NCI-H1930 (cell line): Measurements from ENCODE around the gene HTRA3.
"Not testable (repeated sequence)": the region's sequence is repeated elsewhere in the genome, so short reads cannot be mapped to it uniquely, and the experiment has no call there.

ENCODE experiments used
- DNase-seq, 2 experiments: peaks; one replicate each; lab custom pipeline; 2025; lab: John Stamatoyannopoulos, UW

Gene HTRA3

DNA sequence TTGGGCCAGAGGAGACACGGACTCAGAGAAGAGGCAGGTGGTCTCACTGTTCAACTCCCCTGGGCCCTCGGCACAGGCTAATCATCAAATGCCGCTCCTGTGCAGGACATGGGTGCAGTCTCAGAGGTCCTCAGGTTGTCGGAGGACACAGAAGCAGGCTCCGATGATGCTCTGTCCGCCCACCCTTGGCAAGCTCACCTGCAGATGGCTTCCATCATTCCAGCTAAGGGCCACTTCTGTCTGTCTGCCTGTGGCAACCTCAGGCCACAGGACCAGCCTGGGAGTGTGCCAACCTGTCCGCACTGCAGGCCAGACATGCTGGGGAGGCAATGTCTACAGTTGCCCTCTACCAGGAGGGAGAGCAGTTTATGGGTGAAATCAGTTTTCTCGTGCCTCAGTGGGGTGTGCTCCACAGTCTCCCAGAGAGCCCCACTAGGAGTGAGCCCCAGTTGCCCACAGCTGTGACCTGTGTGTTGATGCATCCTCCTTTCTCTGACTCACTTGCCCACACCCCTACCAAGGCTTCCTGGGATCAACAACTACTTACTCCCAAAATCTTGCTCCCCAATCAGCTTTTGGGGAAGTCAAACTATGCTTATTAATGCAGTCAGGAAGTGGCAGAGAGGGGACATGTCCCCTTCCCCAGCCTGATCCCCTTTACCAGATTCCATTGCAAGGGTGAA is 55.9 kb downstream of the HTRA3 start:
- DNase-seq, result no peak

GRCh38 chr4:8326206-8326605 is 56.7 kb downstream of the HTRA3 start:
- no peak for DNase-seq

DNA sequence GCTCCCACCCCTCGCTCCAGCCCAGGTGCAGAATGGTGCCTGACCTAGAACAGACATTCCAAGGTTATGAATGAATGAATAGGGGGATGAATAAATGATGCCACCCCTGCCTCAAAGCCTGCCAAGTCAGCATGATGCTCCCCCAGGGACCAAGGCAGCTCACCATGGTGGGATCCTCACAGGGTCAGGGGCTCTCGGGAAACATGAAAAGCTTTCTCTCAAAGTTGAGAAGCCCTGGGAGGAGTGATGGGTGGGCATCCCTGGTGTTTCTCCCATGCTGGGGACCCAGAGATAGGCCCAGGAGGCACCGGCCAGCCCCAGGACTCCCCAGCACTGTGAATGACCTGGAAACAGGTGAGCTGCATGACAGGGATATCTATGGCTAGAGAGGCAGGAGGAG is 58.9 kb downstream of the HTRA3 start:
- no peak for DNase-seq

DNA sequence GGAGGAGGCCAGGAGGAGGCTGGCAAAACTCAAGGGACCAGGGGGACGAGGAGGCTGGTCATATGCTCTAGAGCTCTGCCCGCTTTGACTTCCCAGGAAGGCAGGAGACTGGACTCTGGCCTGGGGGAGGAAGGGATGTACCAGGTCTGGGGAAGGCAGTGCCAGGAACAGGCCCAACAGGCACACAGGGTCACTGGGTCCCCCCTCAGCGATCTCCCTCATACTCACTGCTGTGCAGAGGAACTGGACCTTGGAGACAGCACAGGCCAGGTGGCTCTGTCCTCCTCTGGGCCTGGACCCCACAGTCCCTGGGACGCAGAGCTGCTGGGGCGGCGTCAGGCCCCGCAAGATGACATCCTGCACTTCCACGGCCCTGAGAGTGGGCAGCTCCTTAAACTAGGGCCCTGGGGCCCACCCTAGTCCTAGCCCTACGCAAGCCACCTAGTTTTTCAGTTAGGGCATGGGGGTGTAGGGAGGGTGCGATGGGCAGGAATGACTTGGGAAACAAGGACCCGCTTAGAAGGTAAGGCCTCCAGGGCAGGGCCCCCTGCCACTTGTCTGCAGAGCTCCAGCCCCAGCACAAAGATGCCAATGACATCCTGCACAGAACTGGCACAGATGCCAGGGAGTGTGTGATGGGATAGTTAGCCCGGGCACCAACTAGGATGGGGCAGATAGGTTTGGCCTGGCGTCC is 59.5 kb downstream of the HTRA3 start:
- DNase-seq, result no peak

- no peak for DNase-seq
These were observed 60.0 kb downstream of the HTRA3 start for GRCh38 chr4:8329560-8329858.

GRCh38 chr4:8329859-8330761 is 60.6 kb downstream of the HTRA3 start:
- no peak for DNase-seq

DNA sequence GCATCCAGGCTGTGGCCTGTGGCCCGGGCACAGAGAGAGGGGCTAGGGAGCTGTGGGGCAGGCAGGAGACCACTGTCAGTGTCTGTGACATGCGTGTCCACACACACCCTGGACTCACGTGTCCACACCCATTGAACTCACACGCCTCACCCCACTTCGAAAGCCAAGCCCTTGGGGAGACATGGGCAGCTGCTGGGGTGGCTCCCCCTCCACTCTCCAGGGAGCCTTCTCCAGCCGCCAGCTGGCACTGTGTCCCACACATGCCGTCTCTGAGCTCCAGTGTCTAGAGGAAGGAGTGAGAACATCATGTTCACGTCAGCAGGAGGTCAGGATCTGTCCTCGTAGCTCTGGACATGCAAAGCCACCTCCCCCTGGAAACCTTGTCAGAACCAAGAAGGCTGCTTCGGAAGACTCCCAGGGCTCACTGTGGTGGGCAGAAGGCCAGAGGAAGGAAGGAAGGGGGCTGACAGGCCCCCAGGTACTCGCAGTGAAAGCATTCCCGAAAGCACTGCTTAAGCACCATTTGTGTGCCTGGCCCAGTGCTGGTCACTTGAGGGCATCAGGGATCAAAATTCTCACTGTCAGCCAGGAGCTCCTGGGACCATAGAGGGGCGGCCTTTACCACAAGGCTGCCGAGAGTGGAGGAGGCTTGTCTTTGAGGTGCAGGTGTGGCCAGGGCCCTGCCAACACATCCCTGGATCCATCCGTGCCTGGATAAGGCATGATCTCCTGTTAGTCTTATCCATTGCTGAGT is 61.4 kb downstream of the HTRA3 start:
- no peak for DNase-seq

DNA sequence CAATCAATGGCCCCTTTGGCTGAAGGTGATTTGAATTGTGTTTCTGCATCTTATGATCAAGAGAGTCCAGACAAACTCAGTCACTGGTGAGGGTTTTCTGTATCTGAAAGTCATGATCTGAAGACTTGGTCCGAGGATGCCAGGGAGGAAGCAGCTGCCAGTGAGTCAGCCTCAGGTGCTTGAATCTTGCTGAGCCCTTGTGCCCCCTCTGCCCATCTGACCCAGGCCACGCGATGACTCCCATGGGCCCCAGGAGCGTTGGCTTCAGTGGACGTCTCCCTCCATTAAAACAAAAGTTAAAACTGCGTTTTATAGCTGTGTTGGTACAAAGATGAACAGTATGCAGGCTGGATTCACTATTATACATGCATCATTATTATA is 62.0 kb downstream of the HTRA3 start:
- DNase-seq, result no peak

- no peak for DNase-seq
These were observed 62.7 kb downstream of the HTRA3 start for GRCh38 chr4:8332038-8332857.

- DNase-seq, result no peak
These were observed 63.4 kb downstream of the HTRA3 start for GRCh38 chr4:8332891-8333331.

GRCh38 chr4:8333726-8334460 is 64.3 kb downstream of the HTRA3 start:
- no peak for DNase-seq

- no peak for DNase-seq
These were observed 65.4 kb downstream of the HTRA3 start for GRCh38 chr4:8334786-8335460.

GRCh38 chr4:8335848-8336247 is 66.3 kb downstream of the HTRA3 start:
- DNase-seq, result no peak

- no peak for DNase-seq
These were observed 67.0 kb downstream of the HTRA3 start for GRCh38 chr4:8336412-8337075.

- no peak for DNase-seq
These were observed 68.9 kb downstream of the HTRA3 start for GRCh38 chr4:8338351-8338961.

DNA sequence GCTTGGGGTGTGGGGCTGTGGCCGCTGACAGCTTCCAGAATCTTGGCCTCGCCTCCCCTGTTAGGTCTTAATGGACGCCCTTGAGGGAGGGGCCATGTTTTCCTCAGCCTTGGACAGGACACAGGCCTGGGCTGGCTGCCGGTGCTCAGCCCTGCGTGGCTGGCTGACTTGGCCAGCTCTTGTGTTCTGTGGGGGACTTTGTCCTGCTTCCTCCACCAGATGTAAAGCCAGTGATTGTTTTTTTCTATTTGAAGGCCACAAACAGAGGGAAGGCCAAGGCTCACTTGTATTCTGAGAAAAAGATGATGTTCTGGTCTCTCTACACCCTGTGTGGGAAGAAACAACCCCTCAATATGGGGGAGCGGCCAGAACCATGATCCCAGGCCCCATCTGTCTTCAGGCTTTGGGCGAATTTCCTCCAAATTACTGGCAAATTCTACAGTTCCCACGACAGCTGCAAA is 71.3 kb downstream of the HTRA3 start:
- DNase-seq, result no peak

DNA sequence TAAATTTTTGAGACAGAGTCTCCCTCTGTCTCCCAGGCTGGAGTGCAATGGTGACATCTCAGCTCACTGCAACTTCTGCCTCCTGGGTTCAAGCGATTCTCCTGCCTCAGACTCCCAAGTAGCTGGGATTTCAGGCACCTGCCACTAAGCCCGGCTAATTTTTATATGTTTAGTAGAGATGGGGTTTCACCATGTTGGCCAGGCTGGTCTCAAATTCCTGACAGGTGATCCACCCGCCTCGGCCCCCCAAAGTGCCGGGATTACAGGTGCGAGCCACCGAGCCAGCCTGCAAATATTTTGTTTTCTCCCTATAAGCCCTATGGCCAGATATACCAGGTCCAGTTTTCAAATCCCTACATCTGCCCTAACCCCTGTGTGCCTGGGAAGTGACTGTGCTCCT is 71.7 kb downstream of the HTRA3 start:
- not testable (repeated sequence) for DNase-seq

DNA sequence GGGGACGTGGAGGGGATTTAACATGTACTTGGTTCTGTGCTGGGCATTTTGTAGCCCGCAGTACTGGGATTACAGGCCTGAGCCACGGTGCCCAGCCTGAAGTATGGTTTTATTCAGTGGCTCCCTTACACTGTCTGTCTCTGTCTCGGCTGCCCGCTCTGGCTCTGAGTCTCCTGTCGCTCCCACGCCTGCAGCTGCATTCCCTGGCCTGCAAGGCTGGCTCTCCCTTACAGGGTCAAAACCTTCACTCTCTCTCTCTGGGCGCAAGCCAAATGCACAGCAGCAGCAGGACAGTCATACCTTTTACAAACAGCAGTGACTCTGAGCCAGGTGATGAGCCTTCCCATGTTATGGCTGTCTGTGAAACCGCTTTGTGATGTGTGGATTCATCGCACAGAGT is 72.1 kb downstream of the HTRA3 start:
- no peak for DNase-seq
